Endometrium (tissue), 2 donors: ENCODE data around the gene SLC1A4.
"Not testable (repeated sequence)": the region's sequence is repeated elsewhere in the genome, so short reads cannot be mapped to it uniquely, and the experiment has no call there.

Source experiments
- FAIRE-seq: peaks from 2 replicates; lab custom pipeline; 2012; peaks lifted over from hg19 to GRCh38; lab: Jason Lieb, UNC
- donor health status: control.
- donor health status: control.

SLC1A4 gene

GRCh38 chr2:64966017-64966416 is 23.2 kb upstream of the SLC1A4 start:
- FAIRE-seq, result no peak

GRCh38 chr2:64966839-64967238 is 22.4 kb upstream of the SLC1A4 start:
- no peak for FAIRE-seq

GRCh38 chr2:64967601-64968000 is 21.6 kb upstream of the SLC1A4 start:
- FAIRE-seq, result no peak

GRCh38 chr2:64969086-64969485 is 20.1 kb upstream of the SLC1A4 start:
- not testable (repeated sequence) for FAIRE-seq

- FAIRE-seq, result no peak
Measured at GRCh38 chr2:64970495-64970894, 18.7 kb upstream of the SLC1A4 start.

GRCh38 chr2:64972426-64972825 is 16.8 kb upstream of the SLC1A4 start:
- no peak for FAIRE-seq

GRCh38 chr2:64972876-64973275 is 16.3 kb upstream of the SLC1A4 start:
- no peak for FAIRE-seq

- FAIRE-seq, result no peak
Measured at GRCh38 chr2:64975232-64975821, 13.9 kb upstream of the SLC1A4 start.

GRCh38 chr2:64976276-64976675 is 12.9 kb upstream of the SLC1A4 start:
- no peak for FAIRE-seq

- FAIRE-seq, result no peak
Measured at GRCh38 chr2:64978514-64979268, 10.5 kb upstream of the SLC1A4 start.

- no peak for FAIRE-seq
Measured at GRCh38 chr2:64979744-64980143, 9.5 kb upstream of the SLC1A4 start.

- no peak for FAIRE-seq
Measured at GRCh38 chr2:64980183-64980582, 9.0 kb upstream of the SLC1A4 start.

- FAIRE-seq, result no peak
Measured at GRCh38 chr2:64982311-64982857, 6.8 kb upstream of the SLC1A4 start.

- no peak for FAIRE-seq
Measured at GRCh38 chr2:64982932-64983331, 6.3 kb upstream of the SLC1A4 start.

- no peak for FAIRE-seq
Measured at GRCh38 chr2:64985447-64985846, 3.8 kb upstream of the SLC1A4 start.

GRCh38 chr2:64987001-64987955 is 1.9 kb upstream of the SLC1A4 start:
- no peak for FAIRE-seq

- FAIRE-seq, result no peak
Measured at GRCh38 chr2:64987956-64988419, 1.2 kb upstream of the SLC1A4 start.

- FAIRE-seq, result no peak
Measured at GRCh38 chr2:64988420-64989125, 626 bp upstream of the SLC1A4 start.

GRCh38 chr2:64989982-64990614 is 899 bp downstream of the SLC1A4 start:
- no peak for FAIRE-seq

GRCh38 chr2:64990876-64991275 is 1.7 kb downstream of the SLC1A4 start:
- no peak for FAIRE-seq

- no peak for FAIRE-seq
Measured at GRCh38 chr2:64992218-64992617, 3.0 kb downstream of the SLC1A4 start.
